NCI-H187 treated with DMSO at 0.1 percent for 48 hours (cell line): ENCODE results near the gene CLCN2.

Experiments
- DNase-seq: peaks from one replicate; lab custom pipeline; 2025; lab: John Stamatoyannopoulos, UW

The CLCN2 gene

DNA sequence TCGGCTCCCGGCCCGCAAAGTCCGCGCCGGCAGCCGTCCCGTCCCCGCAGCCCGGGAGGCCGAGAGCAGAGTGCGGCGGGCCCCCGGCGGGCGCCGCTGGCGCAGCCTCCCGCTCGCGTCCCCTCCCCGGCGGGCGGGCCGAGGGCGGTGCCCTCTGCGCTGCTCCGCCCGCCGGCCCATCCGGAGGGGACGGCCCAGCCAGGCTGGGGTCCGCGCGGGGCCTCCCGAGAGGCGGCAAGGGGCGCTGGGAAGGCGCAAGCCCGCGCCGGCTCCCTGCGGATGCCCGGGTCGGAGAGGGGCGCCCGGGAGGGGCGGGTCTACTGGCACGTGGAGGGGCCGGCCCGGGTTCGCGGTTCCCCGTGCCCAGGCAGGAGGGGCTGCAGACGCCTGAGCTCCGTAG, at the start of gene CLCN2, which contains the start of gene POLR2H:
Gene CLCN2 (minus strand): TSS at position 74 of the 400 bp plus-strand sequence. CDS start 126 bp downstream, outside the sequence.
Gene POLR2H (plus strand): TSS at position 179 of the 400 bp plus-strand sequence. CDS start 1,783 bp downstream, outside the sequence.
- no peak for DNase-seq

- DNase-seq = no peak
Observed at GRCh38 chr3:184409946-184410500, 48.6 kb upstream of the CLCN2 start.

DNA sequence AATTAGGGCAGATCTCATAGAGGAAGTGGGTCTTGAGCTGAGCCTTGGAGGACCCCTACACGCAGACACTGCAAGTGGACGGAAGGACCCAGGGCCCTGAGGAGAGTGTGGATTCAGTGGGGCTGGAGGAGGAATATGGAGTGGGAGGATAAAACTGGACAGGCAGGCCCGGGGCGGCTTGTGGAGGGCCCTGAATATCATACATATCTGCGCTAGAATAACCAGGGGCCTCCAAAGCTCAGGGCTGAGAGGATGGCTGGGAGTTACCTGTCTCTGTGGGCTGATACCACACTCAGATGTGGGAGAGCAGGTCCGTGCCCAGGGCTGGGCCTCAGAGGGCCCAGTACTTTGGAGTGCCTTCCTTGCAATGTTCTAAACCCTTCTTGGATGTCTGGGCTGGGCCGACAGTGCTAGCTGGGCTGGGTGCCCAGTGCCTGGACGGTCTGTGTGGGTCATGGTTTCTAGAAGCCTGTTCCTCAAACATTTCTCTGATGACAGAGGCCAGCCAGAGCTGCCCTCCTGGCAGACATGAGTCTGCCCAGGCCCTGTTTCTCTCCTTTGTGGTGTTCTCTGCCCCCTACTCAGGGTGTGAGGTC, 48.0 kb upstream of the CLCN2 start:
- DNase-seq = no peak

- no peak for DNase-seq
Observed at GRCh38 chr3:184405075-184406030, 43.9 kb upstream of the CLCN2 start.

GRCh38 chr3:184399410-184399809, 38.0 kb upstream of the CLCN2 start:
- DNase-seq = no peak

DNA sequence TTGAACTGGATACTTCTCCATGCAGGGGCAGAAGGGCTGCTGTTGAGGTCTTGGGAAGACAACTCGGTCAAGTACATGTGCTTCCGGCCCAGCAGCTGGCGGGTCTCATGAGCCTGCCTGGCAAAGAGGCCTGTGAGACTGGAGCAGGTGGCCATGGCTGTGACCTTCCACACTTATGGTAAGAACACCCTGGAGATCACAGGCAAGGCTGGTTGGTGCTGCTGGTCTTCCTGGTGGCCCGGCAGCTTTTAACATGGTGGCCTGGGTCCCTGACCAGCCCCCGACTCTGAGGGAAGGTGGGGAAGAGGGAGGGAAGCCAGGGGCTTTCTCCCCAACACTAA, 33.9 kb upstream of the CLCN2 start:
- no peak for DNase-seq

- no peak for DNase-seq
Observed at GRCh38 chr3:184391266-184391665, 29.9 kb upstream of the CLCN2 start.

GRCh38 chr3:184389935-184390528, 28.6 kb upstream of the CLCN2 start:
- no peak for DNase-seq

DNA sequence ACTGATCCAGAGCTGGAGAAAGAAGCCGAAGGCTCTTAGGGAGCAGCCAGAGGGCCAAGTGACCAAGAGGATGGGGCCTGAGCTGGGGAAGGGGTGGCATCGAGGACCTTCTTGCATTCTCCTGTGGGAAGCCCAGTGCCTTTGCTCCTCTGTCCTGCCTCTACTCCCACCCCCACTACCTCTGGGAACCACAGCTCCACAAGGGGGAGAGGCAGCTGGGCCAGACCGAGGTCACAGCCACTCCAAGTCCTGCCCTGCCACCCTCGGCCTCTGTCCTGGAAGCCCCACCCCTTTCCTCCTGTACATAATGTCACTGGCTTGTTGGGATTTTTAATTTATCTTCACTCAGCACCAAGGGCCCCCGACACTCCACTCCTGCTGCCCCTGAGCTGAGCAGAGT, 28.0 kb upstream of the CLCN2 start:
- DNase-seq = no peak

GRCh38 chr3:184388936-184389230, 27.5 kb upstream of the CLCN2 start:
- no peak for DNase-seq

DNA sequence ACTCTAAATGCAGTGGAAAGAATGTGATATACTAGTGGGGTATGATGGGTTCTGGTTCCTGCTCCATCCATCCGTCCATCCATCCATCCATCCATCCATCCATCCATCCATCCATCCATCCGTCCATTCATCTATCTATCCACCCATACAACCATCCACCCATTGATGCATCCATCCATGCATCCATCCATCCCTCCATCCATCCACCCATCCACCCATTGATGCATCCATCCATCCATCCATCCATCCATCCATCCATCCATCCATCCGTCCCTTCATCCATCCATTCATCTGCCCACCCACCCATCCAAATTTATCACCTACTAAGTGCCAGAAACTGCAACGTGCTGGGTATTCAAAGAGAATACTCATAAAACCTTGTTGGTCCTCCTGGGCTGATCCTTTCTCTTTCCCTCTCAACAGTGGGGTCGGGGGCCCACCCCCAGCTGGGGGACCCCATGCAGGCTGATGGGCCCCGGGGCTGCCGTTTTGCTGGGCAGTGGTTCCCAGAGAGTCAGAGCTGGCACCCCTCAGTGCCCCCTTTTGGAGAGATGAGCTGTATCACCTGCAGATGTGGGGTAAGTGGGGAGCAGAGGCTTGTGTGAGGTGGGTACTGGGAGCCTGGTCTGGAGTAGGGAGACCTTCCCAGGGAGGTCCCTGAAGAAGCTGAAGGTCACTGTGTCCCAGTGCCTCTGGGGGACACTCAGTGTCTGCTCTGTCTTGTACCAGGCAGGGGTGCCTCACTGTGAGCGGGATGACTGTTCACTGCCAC, 26.9 kb upstream of the CLCN2 start:
- no peak for DNase-seq

GRCh38 chr3:184387174-184387714, 25.8 kb upstream of the CLCN2 start:
- DNase-seq = no peak

DNA sequence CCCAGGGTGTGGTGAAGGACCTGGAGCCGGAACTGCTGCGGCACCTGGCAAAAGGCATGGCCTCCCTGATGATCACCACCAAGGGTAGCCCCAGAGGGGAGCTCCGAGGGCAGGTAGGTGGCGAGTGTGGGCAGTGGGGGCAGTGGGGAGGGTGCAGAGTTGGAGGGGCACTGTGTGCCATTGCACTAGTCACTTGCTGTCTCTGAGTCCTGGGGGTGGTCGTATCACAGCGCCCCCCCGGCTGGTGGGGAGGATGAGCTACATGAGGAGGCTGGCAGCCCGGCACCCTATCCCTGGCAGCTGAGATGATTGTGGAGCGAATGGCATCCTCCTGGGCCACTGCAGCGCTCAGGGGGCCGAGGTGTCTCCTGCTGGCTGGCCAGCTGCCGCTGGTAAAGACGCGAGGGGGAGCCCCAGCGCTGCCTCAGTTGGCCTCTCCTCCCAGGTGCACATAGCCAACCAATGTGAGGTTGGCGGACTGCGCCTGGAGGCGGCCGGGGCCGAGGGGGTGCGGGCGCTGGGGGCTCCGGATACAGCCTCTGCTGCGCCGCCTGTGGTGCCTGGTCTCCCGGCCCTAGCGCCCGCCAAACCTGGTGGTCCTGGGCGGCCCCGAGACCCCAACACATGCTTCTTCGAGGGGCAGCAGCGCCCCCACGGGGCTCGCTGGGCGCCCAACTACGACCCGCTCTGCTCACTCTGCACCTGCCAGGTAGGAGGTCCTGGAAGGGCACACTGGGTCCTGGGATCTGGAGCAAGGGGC, 24.8 kb upstream of the CLCN2 start:
- no peak for DNase-seq

DNA sequence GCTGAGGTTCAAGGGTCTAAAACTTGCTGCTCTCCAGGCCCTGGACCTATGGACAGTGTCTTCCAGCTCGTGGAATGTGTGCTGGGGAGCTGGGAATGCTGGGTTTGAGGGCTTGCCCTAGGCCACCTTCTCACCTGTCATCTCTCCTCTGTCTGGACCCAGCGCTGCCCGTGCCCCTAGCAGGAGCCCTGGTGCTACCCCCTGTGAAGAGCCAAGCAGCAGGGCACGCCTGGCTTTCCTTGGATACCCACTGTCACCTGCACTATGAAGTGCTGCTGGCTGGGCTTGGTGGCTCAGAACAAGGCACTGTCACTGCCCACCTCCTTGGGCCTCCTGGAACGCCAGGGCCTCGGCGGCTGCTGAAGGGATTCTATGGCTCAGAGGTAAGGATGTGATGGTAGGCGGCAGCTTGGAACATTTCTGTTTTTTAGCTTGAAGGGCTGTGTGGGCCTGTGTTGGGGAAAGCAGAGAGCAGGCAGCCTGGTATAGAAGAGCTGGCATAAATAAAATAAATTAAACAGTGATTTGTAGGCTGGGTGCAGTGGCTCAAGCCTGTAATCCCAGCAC, 23.5 kb upstream of the CLCN2 start:
- DNase-seq = no peak

DNA sequence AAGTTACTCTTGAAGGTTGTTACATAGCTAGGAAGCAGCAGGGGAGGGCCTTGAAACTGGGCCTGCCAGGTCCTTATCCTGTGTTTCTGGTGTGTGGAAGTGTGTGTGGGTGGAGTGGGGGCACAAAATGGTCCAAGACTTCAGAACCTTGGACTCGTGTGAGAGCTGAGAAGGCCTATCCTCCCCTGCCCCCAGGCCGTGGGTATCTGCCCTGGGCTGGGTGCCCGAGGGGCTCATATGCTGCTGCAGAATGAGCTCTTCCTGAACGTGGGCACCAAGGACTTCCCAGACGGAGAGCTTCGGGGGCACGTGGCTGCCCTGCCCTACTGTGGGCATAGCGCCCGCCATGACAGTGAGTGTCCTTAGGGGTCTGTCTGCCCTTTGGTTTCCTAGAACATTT, 22.9 kb upstream of the CLCN2 start:
- DNase-seq = no peak

DNA sequence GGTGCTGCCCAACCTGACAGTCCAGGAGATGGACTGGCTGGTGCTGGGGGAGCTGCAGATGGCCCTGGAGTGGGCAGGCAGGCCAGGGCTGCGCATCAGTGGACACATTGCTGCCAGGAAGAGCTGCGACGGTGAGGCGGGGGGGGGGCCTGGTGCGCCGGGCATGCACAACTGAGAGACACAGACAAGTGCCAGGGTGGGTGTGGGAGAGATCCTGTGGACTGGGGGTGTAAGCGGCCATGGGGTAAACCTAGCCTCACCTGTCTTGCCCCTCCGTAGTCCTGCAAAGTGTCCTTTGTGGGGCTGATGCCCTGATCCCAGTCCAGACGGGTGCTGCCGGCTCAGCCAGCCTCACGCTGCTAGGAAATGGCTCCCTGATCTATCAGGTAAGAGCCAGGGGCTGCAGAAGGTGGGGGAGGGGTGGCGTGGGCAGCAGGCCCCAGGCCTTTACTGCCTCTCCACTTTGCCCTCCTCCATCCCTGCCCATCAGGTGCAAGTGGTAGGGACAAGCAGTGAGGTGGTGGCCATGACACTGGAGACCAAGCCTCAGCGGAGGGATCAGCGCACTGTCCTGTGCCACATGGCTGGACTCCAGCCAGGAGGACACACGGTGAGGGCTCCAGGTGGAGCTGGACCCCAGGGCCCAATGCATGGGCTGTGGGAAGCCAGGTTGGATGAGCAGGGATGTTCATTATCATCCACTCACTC, 21.8 kb upstream of the CLCN2 start:
- DNase-seq = no peak

DNA sequence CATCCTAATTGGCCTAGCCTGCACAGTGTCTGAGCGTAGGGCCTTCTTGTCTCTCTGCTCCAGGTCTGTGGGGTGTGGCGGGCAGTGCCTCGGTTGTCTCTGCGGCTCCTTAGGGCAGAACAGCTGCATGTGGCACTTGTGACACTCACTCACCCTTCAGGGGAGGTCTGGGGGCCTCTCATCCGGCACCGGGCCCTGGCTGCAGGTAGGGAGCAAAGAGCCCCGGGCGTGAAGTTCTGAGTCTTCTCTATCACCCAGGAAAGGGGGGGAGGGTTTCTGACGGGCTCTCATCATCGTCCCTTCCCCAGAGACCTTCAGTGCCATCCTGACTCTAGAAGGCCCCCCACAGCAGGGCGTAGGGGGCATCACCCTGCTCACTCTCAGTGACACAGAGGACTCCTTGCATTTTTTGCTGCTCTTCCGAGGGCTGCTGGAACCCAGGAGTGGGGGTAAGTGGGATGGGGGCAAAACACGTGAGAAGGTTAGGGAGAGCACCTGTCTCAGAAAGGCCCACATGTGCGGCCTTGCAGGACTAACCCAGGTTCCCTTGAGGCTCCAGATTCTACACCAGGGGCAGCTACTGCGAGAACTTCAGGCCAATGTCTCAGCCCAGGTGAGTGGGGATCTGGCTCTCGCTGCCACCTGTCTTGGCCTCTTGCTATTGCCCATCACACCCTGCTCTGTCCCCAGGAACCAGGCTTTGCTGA, 21.1 kb upstream of the CLCN2 start:
- no peak for DNase-seq

GRCh38 chr3:184381261-184382224, 20.1 kb upstream of the CLCN2 start:
- no peak for DNase-seq
